WI38 (cell line): ENCODE results near the gene GCDH.

Experiments
- H3K4me3 ChIP-seq: 2 replicates; pipeline ENCODE4 v1.5.1; 2011; ENCODE audit warnings: low read depth, mild to moderate bottlenecking, control low read depth, low read length
- TF ChIP-seq, protein P1 (sequence below): IDR thresholded peaks from 2 replicates; pipeline ENCODE4 v1.5.1; 2012; ENCODE audit warnings: low read depth, mild to moderate bottlenecking, control low read depth, low read length

Gene GCDH

DNA sequence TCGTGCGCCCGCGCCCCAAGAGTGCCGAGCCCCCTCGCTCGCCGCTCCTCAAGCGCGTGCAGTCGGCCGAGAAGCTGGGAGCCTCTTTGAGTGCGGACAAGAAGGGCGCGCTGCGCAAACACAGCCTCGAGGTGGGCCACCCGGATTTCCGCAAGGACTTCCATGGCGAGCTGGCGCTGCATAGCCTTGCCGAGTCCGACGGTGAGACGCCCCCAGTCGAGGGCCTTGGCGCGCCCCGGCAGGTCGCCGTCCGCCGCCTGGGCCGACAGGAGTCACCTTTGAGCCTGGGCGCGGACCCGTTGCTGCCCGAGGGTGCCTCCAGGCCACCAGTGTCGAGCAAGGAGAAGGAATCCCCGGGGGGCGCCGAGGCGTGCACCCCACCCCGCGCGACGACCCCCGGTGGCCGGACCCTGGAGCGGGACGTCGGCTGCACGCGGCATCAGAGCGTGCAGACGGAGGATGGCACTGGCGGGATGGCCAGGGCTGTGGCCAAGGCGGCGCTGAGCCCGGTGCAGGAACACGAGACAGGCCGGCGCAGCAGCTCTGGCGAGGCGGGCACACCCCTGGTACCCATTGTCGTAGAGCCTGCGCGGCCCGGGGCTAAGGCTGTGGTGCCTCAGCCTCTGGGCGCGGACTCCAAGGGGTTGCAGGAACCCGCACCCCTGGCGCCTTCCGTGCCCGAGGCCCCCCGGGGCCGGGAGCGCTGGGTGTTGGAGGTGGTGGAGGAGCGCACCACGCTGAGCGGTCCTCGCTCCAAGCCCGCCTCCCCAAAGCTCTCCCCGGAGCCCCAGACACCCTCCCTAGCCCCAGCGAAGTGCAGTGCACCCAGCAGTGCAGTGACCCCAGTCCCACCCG, 16.8 kb upstream of the GCDH start:
- no peak overlapping the region for H3K4me3 ChIP-seq
- TF ChIP-seq, protein P1, sequence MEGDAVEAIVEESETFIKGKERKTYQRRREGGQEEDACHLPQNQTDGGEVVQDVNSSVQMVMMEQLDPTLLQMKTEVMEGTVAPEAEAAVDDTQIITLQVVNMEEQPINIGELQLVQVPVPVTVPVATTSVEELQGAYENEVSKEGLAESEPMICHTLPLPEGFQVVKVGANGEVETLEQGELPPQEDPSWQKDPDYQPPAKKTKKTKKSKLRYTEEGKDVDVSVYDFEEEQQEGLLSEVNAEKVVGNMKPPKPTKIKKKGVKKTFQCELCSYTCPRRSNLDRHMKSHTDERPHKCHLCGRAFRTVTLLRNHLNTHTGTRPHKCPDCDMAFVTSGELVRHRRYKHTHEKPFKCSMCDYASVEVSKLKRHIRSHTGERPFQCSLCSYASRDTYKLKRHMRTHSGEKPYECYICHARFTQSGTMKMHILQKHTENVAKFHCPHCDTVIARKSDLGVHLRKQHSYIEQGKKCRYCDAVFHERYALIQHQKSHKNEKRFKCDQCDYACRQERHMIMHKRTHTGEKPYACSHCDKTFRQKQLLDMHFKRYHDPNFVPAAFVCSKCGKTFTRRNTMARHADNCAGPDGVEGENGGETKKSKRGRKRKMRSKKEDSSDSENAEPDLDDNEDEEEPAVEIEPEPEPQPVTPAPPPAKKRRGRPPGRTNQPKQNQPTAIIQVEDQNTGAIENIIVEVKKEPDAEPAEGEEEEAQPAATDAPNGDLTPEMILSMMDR = no peak

- TF ChIP-seq, protein P1 = no peak
- H3K4me3 ChIP-seq = no peak overlapping the region
These were observed 15.9 kb upstream of the GCDH start for GRCh38 chr19:12875086-12875485.

DNA sequence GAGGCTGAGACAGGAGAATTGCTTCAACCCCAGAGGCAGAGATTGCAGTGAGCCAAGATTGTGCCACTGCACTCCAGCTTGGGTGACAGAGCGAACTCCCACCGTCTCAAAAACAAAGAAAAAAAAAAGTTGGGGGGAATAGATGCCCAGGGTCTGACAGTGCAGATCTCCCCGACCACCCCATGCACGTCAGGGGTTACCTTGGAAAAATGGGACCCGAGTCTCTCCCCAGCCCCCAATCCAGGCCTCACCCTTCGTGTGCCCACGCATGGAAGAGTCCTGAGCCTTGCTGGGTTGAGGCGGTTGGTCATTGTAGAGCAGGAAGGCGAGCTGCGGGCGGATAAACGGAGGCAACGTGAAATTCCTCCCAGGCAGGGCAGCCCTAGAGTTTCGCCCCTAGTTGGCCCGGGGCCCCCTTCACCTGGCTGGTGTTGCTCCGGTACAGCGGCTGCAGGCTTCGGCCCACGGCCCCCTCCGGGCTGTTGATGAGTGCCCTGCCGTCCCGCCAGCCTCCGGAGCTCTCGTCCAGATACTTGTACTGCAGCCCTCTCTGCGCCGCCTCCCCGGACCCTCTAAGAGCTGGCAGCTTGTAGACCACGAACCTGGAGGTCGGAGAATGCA, 10.3 kb upstream of the GCDH start:
- peak overlapping the region; percentile 79 for H3K4me3 ChIP-seq
- TF ChIP-seq, protein P1 = no peak

DNA sequence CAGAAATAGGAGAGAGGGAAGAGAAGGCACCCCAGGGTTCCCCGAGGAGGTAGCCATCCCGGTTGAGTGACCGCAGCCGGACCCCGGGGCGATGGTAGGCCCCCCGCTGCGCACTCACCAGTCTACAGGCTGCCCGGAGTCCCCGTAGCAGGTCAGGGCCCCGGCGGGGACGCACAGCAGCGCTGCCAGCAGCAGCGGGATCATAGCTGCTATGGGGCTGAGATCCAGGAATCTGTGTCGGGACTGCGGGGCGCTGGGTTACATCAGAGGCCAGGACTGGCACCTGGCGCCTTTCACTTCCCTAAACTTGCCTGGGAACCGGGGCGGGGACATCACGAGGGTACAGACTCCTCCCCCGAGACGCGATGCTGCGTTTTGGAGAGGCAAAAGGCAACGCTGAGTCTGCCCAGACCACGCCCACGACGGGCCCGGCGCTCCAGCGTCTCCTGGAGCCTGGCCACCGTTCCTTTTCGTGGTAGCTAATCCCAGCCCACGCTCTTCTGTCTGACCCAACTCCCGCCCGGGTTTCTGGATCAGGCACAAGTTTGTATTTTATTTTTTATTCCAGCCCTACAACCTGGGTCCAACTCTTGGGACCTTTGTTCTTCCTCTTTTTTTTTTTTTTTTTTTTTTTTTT, 9.7 kb upstream of the GCDH start, which contains the start of gene DNASE2:
DNASE2 (minus strand) TSS at position 278 of the 637 bp plus-strand sequence; CDS start at position 204, 74 bp downstream.
- TF ChIP-seq, protein P1 = no peak
- peak within 1 kb of the TSS; percentile 79 for H3K4me3 ChIP-seq

DNA sequence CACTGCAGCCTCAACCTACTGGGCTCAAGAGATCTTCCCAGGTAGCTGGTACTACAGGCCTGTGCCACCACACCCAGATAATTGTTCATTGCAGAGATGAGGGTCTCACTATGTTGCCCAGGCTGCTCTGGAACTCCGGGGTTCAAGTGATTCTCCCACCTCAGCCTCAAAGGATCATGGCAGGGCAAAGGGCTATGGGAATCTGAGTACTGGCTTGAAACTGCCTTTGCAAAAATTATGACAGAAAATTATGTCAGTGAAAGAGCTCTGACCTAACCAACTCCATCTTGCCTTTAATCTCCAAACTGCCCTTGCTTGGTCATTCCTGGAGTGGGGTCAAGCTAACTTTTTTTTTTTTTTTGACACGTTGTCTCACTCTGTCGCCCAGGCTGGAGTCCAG, 8.4 kb upstream of the GCDH start:
- no peak overlapping the region for H3K4me3 ChIP-seq
- TF ChIP-seq, protein P1 = no peak

DNA sequence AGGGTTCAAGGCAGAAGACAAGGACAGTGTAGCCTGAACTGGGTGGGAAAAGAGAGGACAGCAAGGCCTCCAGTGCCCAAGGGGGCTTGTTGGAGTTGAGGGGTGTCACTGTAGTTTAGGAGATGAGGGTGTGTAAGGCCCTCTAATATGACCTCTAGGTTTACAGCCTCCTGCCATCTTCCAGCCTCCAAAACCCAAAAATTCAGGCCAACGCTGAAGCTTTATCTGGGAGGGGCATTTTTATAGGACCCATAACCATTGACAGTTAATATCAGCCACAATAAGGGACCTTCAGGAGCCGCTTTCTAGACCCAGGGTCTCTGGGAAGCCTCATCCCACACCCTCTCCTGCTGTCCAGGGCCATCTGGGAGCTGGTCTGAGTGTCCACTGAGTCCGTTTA, 6.8 kb upstream of the GCDH start:
- TF ChIP-seq, protein P1 = no peak
- H3K4me3 ChIP-seq = no peak overlapping the region

- TF ChIP-seq, protein P1 = no peak
- no peak overlapping the region for H3K4me3 ChIP-seq
These were observed 6.4 kb upstream of the GCDH start for GRCh38 chr19:12884627-12884925.
